ENCODE measurements around the gene NEURL1. TPM values are rescaled to one million over a fixed set of nuclear protein-coding genes. Genes with fewer than 3 reads are reported as not detected.
"Not testable (repeated sequence)": the region's sequence is repeated elsewhere in the genome, so short reads cannot be mapped to it uniquely, and the experiment has no call there.

NEURL1 gene
- total RNA-seq, 3 donors from 2014 or later (not counting 1 experiment from before 2014, with no cell fraction given): 0.95 to 8.5 (median 1.5) TPM

GRCh38 chr10:103519798-103520197 is 26.3 kb downstream of the NEURL1 start:
- Mint-ChIP-seq H3K4me3 (no peak overlapping the region), H3K27me3 (ENCODE audit: low read depth in 2 of 2) (peaks cover 20 to 22% of the 10 kb centered on the region in 2 donors), H3K4me1 (peaks cover 5% of the 10 kb centered on the region in 2 donors), H3K36me3 (no peaks in the 10 kb centered on the region), H3K27ac (no peak overlapping the region), H3K9me3 (no peaks in the 10 kb centered on the region)
- Histone ChIP-seq H3K27me3 (ENCODE audit: control insufficient read depth, insufficient read depth, low read length) (no peaks in the 10 kb centered on the region), H3K4me1 (ENCODE audit: control insufficient read depth, insufficient read depth, low read length) (no peaks in the 10 kb centered on the region), H3K27ac (ENCODE audit: low read length) (no peak overlapping the region), H3K9me3 (ENCODE audit: control insufficient read depth, insufficient read depth, low read length) (no peaks in the 10 kb centered on the region), H3K36me3 (ENCODE audit: control insufficient read depth, insufficient read depth, low read length) (no peaks in the 10 kb centered on the region), H3K4me3 (ENCODE audit: low read length) (no peak overlapping the region)
- no peak for TF ChIP-seq CTCF (IDR thresholded peaks at IDR 0.05)
- DNase-seq (no peak), ATAC-seq (no peak)
- intact Hi-C loops (cut with micrococcal nuclease): no loop called here
- 78% methylated on average over 4 of the region's 4 CpGs for WGBS (ENCODE audit: insufficient coverage)

- H3K27ac ChIP-seq (ENCODE audit: low read length); H3K4me1 Mint-ChIP-seq; DNase-seq; ATAC-seq; H3K9me3 Mint-ChIP-seq; H3K9me3 ChIP-seq (ENCODE audit: control insufficient read depth, insufficient read depth, low read length); intact Hi-C loops (cut with micrococcal nuclease); H3K27me3 ChIP-seq (ENCODE audit: control insufficient read depth, insufficient read depth, low read length); H3K4me3 Mint-ChIP-seq; H3K4me1 ChIP-seq (ENCODE audit: control insufficient read depth, insufficient read depth, low read length); H3K36me3 ChIP-seq (ENCODE audit: control insufficient read depth, insufficient read depth, low read length); H3K4me3 ChIP-seq (ENCODE audit: low read length); H3K36me3 Mint-ChIP-seq; H3K27ac Mint-ChIP-seq: not testable (repeated sequence)
- H3K27me3 Mint-ChIP-seq (ENCODE audit: low read depth in 2 of 2): peaks cover 26 to 30% of the 10 kb centered on the region in 2 donors
- WGBS (ENCODE audit: insufficient coverage): 90% methylated on average over 7 of the region's 7 CpGs
Observed at GRCh38 chr10:103522006-103522405, 28.5 kb downstream of the NEURL1 start.

- H3K36me3 Mint-ChIP-seq: no peaks in the 10 kb centered on the region
- Histone ChIP-seq H3K9me3 (ENCODE audit: control insufficient read depth, insufficient read depth, low read length) (no peaks in the 10 kb centered on the region), H3K4me3 (ENCODE audit: low read length) (no peak overlapping the region), H3K27ac (ENCODE audit: low read length) (no peak overlapping the region), H3K36me3 (ENCODE audit: control insufficient read depth, insufficient read depth, low read length) (no peaks in the 10 kb centered on the region), H3K4me1 (ENCODE audit: control insufficient read depth, insufficient read depth, low read length) (no peaks in the 10 kb centered on the region), H3K27me3 (ENCODE audit: control insufficient read depth, insufficient read depth, low read length) (peaks cover 2% of the 10 kb centered on the region)
- ATAC-seq (no peak), DNase-seq (no peak)
- no peaks in the 10 kb centered on the region for H3K4me1 Mint-ChIP-seq
- intact Hi-C loops (cut with micrococcal nuclease): no loop called here
- no peak for TF ChIP-seq CTCF (IDR thresholded peaks at IDR 0.05)
- no peaks in the 10 kb centered on the region for H3K9me3 Mint-ChIP-seq
- 100% methylated on average over 3 of the region's 4 CpGs for WGBS (ENCODE audit: insufficient coverage)
- H3K27me3 Mint-ChIP-seq (ENCODE audit: low read depth in 2 of 2): peaks cover 26 to 31% of the 10 kb centered on the region in 2 donors
- no peak overlapping the region for H3K27ac Mint-ChIP-seq
- no peak overlapping the region for H3K4me3 Mint-ChIP-seq
Observed at GRCh38 chr10:103523683-103524082, 30.2 kb downstream of the NEURL1 start.

GRCh38 chr10:103525901-103526300 is 32.4 kb downstream of the NEURL1 start:
- no peak for ATAC-seq
- no peak overlapping the region for H3K4me3 Mint-ChIP-seq
- Histone ChIP-seq H3K36me3 (ENCODE audit: control insufficient read depth, insufficient read depth, low read length) (no peaks in the 10 kb centered on the region), H3K9me3 (ENCODE audit: control insufficient read depth, insufficient read depth, low read length) (no peaks in the 10 kb centered on the region), H3K27ac (ENCODE audit: low read length) (no peak overlapping the region), H3K27me3 (ENCODE audit: control insufficient read depth, insufficient read depth, low read length) (peaks cover 3% of the 10 kb centered on the region), H3K4me1 (ENCODE audit: control insufficient read depth, insufficient read depth, low read length) (no peaks in the 10 kb centered on the region), H3K4me3 (ENCODE audit: low read length) (no peak overlapping the region)
- no peak for TF ChIP-seq CTCF (IDR thresholded peaks at IDR 0.05)
- no peak for DNase-seq
- no peaks in the 10 kb centered on the region for H3K4me1 Mint-ChIP-seq
- intact Hi-C loops (cut with micrococcal nuclease): no loop called here
- no peak overlapping the region for H3K27ac Mint-ChIP-seq
- peaks cover 24 to 31% of the 10 kb centered on the region in 2 donors for H3K27me3 Mint-ChIP-seq (ENCODE audit: low read depth in 2 of 2)
- H3K36me3 Mint-ChIP-seq: no peaks in the 10 kb centered on the region
- no peaks in the 10 kb centered on the region for H3K9me3 Mint-ChIP-seq

GRCh38 chr10:103527476-103527875 is 34.0 kb downstream of the NEURL1 start:
- H3K4me1 Mint-ChIP-seq; DNase-seq; ATAC-seq; H3K4me3 Mint-ChIP-seq; H3K9me3 Mint-ChIP-seq; H3K27ac ChIP-seq (ENCODE audit: low read length); H3K4me1 ChIP-seq (ENCODE audit: control insufficient read depth, insufficient read depth, low read length); H3K27me3 ChIP-seq (ENCODE audit: control insufficient read depth, insufficient read depth, low read length); intact Hi-C loops (cut with micrococcal nuclease); H3K27ac Mint-ChIP-seq; H3K36me3 Mint-ChIP-seq; H3K4me3 ChIP-seq (ENCODE audit: low read length); H3K9me3 ChIP-seq (ENCODE audit: control insufficient read depth, insufficient read depth, low read length); H3K36me3 ChIP-seq (ENCODE audit: control insufficient read depth, insufficient read depth, low read length): not testable (repeated sequence)
- H3K27me3 Mint-ChIP-seq (ENCODE audit: low read depth in 2 of 2): peaks cover 24 to 27% of the 10 kb centered on the region in 2 donors
- WGBS (ENCODE audit: insufficient coverage): 84% methylated on average over 2 of the region's 2 CpGs

All from natural killer cell (primary cell).